Measurements from ENCODE around the gene CALCB.

Gene CALCB

DNA sequence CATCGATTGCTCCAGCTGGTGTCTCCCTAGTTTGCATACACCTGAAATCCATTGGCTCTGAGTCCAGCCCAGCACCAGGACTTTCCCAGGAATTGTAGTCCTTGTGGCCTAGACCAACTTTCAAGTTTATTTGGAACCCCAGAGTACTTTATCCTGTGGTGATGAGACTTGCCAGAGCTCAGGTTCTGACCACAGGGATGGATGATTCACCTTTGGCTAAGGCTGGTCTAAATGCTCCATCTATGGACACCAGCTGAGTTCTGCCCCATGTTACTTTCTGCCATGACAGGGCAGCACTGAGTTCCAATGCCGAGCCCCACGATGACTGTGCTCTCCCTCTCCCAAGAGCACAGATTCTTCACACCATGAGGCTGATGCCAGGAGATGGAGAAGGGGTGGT lies 24.0 kb downstream of the CALCB start:
- H3K4me1 ChIP-seq (ENCODE audit: control insufficient read depth, insufficient read depth, low read length), result no peaks in the 10 kb centered on the region
- no peak overlapping the region for H3K27ac ChIP-seq (ENCODE audit: extremely low read depth, low read depth, low read length)
- no peaks in the 10 kb centered on the region for H3K9me3 ChIP-seq (ENCODE audit: control insufficient read depth, insufficient read depth, low read depth, low read length)
- no peak for TF ChIP-seq ZNF394 (tag by site-specific recombination; IDR thresholded peaks at IDR 0.05; ENCODE audit: borderline replicate concordance)
- TF ChIP-seq ZNF266 (tag by site-specific recombination; IDR thresholded peaks at IDR 0.05; ENCODE audit: low read depth), result no peak
- TF ChIP-seq TCF7L2 (IDR thresholded peaks at IDR 0.05; ENCODE audit: borderline replicate concordance, low read depth, low read length), result no peak
- TF ChIP-seq ZNF785 (tag by site-specific recombination; IDR thresholded peaks at IDR 0.05), result no peak
- TF ChIP-seq ZNF548 (tag by site-specific recombination; IDR thresholded peaks at IDR 0.05), result no peak
- no peak for TF ChIP-seq YY1 (tag by site-specific recombination; IDR thresholded peaks at IDR 0.05)
- TF ChIP-seq OSR2 (tag by site-specific recombination; IDR thresholded peaks at IDR 0.05), result no peak
- no peak for TF ChIP-seq ZNF248 (tag by site-specific recombination; IDR thresholded peaks at IDR 0.05)
- no peak for TF ChIP-seq CTCF (tag by site-specific recombination; IDR thresholded peaks at IDR 0.05)
- ChIA-PET CTCF (interaction anchor here (0.6 to 0.8 kb wide), 4 partner anchors 15 to 397 kb away, joined by 3 to 6 read pairs (median 4); no protein-coding TSS in a partner anchor), POLR2A (no interaction called here)
- no peak overlapping the region for H3K4me3 ChIP-seq (ENCODE audit: low read depth, low read length)
- no peaks in the 10 kb centered on the region for H3K36me3 ChIP-seq (ENCODE audit: control insufficient read depth in 2 of 2, insufficient read depth in 1 of 2, low read length in 2 of 2)

DNA sequence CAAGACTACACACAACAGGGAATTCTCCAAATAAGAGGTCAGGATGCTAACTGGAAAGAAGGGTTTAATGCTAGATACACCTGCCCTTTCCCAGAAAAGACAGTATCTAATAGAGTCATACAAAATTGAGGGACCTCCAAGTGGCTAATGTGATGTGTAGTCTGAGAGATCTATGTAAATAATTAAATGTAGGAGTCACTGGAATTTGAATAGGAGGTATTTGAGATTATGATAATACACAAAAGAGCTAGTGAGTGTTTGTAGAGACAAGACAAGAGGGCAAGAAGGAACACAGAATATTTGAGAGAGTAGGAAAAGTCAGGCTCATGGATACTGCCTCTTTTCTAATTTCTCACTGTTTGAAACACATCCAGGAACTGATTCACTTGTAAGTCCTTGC lies 25.9 kb downstream of the CALCB start:
- CTCF ChIA-PET, result interaction anchor here (0.6 to 4.7 kb wide), 15 partner anchors 8 to 191 kb away, joined by 3 to 46 read pairs (median 5); no protein-coding TSS in a partner anchor
- no peak overlapping the region for H3K27ac ChIP-seq (ENCODE audit: extremely low read depth, low read depth, low read length)
- H3K4me3 ChIP-seq (ENCODE audit: low read depth, low read length), result no peak overlapping the region
- H3K4me1 ChIP-seq (ENCODE audit: control insufficient read depth, insufficient read depth, low read length), result no peaks in the 10 kb centered on the region
- H3K9me3 ChIP-seq (ENCODE audit: control insufficient read depth, insufficient read depth, low read depth, low read length), result no peaks in the 10 kb centered on the region
- POLR2A ChIA-PET, result no interaction called here
- H3K36me3 ChIP-seq (ENCODE audit: control insufficient read depth in 2 of 2, insufficient read depth in 1 of 2, low read length in 2 of 2), result no peaks in the 10 kb centered on the region
- no peak for TF ChIP-seq OVOL3 (tag by site-specific recombination; IDR thresholded peaks at IDR 0.05)
- TF ChIP-seq, protein P1, sequence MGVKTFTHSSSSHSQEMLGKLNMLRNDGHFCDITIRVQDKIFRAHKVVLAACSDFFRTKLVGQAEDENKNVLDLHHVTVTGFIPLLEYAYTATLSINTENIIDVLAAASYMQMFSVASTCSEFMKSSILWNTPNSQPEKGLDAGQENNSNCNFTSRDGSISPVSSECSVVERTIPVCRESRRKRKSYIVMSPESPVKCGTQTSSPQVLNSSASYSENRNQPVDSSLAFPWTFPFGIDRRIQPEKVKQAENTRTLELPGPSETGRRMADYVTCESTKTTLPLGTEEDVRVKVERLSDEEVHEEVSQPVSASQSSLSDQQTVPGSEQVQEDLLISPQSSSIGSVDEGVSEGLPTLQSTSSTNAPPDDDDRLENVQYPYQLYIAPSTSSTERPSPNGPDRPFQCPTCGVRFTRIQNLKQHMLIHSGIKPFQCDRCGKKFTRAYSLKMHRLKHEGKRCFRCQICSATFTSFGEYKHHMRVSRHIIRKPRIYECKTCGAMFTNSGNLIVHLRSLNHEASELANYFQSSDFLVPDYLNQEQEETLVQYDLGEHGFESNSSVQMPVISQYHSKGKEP (tag by site-specific recombination; IDR thresholded peaks at IDR 0.05), result no peak
- TF ChIP-seq PRDM1 (tag by site-specific recombination; IDR thresholded peaks at IDR 0.05), result no peak
- TF ChIP-seq ZNF24 (tag by site-specific recombination; IDR thresholded peaks at IDR 0.05), result no peak
- no peak for TF ChIP-seq ZNF701 (tag by site-specific recombination; IDR thresholded peaks at IDR 0.05)
- no peak for TF ChIP-seq MYNN (tag by site-specific recombination; IDR thresholded peaks at IDR 0.05; ENCODE audit: borderline replicate concordance)
- TF ChIP-seq ZSCAN18 (tag by site-specific recombination; IDR thresholded peaks at IDR 0.05), result no peak
- no peak for TF ChIP-seq MZF1 (tag by site-specific recombination; IDR thresholded peaks at IDR 0.05; ENCODE audit: borderline replicate concordance)
- no peak for TF ChIP-seq SCRT1 (tag by site-specific recombination; IDR thresholded peaks at IDR 0.05; ENCODE audit: borderline replicate concordance)
- TF ChIP-seq ZNF175 (tag by site-specific recombination; IDR thresholded peaks at IDR 0.05), result no peak
- TF ChIP-seq, protein P2, sequence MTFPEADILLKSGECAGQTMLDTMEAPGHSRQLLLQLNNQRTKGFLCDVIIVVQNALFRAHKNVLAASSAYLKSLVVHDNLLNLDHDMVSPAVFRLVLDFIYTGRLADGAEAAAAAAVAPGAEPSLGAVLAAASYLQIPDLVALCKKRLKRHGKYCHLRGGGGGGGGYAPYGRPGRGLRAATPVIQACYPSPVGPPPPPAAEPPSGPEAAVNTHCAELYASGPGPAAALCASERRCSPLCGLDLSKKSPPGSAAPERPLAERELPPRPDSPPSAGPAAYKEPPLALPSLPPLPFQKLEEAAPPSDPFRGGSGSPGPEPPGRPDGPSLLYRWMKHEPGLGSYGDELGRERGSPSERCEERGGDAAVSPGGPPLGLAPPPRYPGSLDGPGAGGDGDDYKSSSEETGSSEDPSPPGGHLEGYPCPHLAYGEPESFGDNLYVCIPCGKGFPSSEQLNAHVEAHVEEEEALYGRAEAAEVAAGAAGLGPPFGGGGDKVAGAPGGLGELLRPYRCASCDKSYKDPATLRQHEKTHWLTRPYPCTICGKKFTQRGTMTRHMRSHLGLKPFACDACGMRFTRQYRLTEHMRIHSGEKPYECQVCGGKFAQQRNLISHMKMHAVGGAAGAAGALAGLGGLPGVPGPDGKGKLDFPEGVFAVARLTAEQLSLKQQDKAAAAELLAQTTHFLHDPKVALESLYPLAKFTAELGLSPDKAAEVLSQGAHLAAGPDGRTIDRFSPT (tag by site-specific recombination; IDR thresholded peaks at IDR 0.05), result no peak
- no peak for TF ChIP-seq ZNF248 (tag by site-specific recombination; IDR thresholded peaks at IDR 0.05)
- TF ChIP-seq ZNF624 (tag by site-specific recombination; IDR thresholded peaks at IDR 0.05), result no peak
- no peak for TF ChIP-seq YY2 (tag by site-specific recombination; IDR thresholded peaks at IDR 0.05)
- no peak for TF ChIP-seq WT1 (tag by site-specific recombination; IDR thresholded peaks at IDR 0.05)
- TF ChIP-seq SALL2 (tag by site-specific recombination; IDR thresholded peaks at IDR 0.05; ENCODE audit: borderline replicate concordance), result no peak
- TF ChIP-seq PRDM4 (tag by site-specific recombination; IDR thresholded peaks at IDR 0.05), result no peak

Data from HEK293 (cell line).